ENCODE data around the gene NEMP2.

DNA sequence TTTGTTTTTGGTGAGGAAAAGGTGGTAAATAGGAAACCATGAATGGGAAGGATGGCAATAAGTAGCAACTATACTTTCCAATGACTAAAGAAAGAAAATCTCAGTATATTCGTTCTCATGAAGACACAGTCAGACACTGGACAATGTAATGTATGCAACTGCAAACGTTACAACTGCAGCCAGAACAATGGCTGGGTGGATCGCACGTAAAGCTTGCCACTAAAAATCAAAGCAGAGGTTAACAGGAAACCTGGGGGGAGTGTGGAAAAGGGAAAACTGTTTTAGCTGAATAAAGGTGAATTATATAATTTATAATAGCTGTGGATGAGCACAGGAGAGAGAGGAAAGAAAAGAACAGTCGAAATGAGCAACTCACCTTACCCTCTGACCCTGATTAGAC is 33.3 kb downstream of the NEMP2 start:
- TF ChIP-seq, protein P1, sequence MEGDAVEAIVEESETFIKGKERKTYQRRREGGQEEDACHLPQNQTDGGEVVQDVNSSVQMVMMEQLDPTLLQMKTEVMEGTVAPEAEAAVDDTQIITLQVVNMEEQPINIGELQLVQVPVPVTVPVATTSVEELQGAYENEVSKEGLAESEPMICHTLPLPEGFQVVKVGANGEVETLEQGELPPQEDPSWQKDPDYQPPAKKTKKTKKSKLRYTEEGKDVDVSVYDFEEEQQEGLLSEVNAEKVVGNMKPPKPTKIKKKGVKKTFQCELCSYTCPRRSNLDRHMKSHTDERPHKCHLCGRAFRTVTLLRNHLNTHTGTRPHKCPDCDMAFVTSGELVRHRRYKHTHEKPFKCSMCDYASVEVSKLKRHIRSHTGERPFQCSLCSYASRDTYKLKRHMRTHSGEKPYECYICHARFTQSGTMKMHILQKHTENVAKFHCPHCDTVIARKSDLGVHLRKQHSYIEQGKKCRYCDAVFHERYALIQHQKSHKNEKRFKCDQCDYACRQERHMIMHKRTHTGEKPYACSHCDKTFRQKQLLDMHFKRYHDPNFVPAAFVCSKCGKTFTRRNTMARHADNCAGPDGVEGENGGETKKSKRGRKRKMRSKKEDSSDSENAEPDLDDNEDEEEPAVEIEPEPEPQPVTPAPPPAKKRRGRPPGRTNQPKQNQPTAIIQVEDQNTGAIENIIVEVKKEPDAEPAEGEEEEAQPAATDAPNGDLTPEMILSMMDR (IDR thresholded peaks at IDR 0.05) = no peak
- TF ChIP-seq ZFX (IDR thresholded peaks at IDR 0.05; ENCODE audit: borderline replicate concordance) = no peak
